Retinal pigment epithelial cell (primary cell): ENCODE results near the gene SAFB.

Source experiments
- DNase-seq: peaks from one replicate; pipeline ENCODE4 v3.0.0-alpha.2; 2010; ENCODE audit warnings: low read depth
- H3K4me3 ChIP-seq: 2 replicates; pipeline ENCODE4 v1.5.1; 2011; ENCODE audit warnings: mild to moderate bottlenecking, low read length, control low read depth, moderate library complexity
- TF ChIP-seq, protein P1 (sequence below): conservative IDR thresholded peaks from 2 replicates; pipeline ENCODE4 v1.5.1; 2011; ENCODE audit warnings: low read depth, low read length, control low read depth, inconsistent platforms

SAFB gene

DNA sequence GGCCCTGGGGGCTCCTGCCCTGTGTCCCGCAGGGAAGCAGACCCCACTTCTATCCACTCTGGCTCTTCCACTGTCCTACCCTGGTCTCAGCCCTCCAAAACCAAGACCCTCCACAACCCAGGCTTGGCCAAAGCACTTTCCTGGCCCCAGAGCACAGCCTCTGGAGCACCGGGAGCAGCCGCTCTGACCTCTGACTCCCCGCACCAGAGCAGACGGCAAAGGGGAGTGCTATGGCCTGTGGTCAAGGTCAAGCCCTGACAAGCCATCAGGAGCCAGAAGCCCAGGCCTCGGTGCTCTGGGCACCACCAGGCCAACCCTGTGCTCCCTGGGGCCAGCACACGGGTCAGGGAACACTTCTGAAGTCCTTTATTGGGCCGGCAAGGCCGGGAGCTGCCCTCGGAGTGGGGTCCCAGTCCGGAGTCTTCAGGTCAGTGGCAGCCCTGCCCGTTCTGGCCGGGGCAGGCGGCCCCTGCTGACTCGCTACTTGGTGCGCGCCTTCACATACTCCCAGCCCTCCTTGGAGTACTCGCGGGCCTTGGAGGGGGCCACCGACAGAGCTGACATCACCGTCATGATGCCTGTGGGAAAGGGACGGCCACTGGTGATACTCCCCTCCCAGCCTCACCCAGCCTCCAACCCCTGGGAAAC, 55.3 kb downstream of the SAFB start:
- TF ChIP-seq, protein P1, sequence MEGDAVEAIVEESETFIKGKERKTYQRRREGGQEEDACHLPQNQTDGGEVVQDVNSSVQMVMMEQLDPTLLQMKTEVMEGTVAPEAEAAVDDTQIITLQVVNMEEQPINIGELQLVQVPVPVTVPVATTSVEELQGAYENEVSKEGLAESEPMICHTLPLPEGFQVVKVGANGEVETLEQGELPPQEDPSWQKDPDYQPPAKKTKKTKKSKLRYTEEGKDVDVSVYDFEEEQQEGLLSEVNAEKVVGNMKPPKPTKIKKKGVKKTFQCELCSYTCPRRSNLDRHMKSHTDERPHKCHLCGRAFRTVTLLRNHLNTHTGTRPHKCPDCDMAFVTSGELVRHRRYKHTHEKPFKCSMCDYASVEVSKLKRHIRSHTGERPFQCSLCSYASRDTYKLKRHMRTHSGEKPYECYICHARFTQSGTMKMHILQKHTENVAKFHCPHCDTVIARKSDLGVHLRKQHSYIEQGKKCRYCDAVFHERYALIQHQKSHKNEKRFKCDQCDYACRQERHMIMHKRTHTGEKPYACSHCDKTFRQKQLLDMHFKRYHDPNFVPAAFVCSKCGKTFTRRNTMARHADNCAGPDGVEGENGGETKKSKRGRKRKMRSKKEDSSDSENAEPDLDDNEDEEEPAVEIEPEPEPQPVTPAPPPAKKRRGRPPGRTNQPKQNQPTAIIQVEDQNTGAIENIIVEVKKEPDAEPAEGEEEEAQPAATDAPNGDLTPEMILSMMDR = no peak
- no peak for DNase-seq
- no peak overlapping the region for H3K4me3 ChIP-seq

DNA sequence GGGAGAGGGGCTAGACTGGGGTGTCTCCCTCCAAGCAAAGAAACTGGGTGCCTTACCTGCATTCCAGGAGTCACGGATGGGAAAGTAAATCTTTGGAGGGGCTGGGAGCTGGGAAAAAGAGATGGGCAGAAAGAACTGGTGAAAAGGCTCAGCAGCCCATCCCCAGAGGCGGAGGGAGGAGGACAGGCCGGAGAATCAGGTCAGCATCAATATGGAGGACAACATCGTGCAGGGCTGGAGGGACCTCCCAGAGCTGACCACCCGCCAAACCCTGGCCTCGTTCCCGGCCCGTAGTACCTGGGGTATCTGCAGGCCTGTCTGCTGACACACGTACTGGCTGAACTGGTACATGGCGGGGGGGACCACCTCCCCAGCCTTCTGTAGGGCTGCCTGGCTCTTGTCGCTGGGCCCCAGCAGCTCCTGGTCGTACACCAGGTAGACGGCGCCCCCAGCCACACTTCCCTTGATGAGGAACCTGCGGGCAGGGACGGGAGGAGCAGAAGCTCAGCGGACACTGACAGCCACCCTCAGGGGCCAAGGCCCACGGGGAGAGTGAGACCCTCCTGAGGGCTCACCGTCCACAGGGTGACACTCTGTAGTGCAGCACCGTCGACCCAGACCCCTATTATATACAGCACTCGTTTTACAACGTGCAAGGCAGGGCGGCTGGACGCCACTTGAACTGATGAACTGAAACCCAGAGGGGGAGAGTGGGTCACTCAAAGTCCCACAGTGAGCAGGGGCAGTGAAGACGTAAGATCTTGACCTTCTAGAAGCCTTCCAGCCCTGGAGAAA, 56.6 kb downstream of the SAFB start:
- DNase-seq = no peak
- TF ChIP-seq, protein P1 = no peak
- H3K4me3 ChIP-seq = peak overlapping the region; percentile 97

- H3K4me3 ChIP-seq = peak overlapping the region; percentile 97
- TF ChIP-seq, protein P1 = no peak
- no peak for DNase-seq
These were observed 57.2 kb downstream of the SAFB start for GRCh38 chr19:5680084-5680436.

- TF ChIP-seq, protein P1 = no peak
- peak; percentile 93 for DNase-seq
- peak within 1 kb of the TSS; percentile 97 for H3K4me3 ChIP-seq
These were observed 57.8 kb downstream of the SAFB start, which contains the start of the genes HSD11B1L and MICOS13 for GRCh38 chr19:5680437-5681368. Gene HSD11B1L, plus strand, starts transcription at chr19:5681027. Its CDS starts 3,806 bp downstream, at chr19:5684833. Gene MICOS13, minus strand, starts transcription at chr19:5680516. Its CDS starts 30 bp downstream, at chr19:5680486.

DNA sequence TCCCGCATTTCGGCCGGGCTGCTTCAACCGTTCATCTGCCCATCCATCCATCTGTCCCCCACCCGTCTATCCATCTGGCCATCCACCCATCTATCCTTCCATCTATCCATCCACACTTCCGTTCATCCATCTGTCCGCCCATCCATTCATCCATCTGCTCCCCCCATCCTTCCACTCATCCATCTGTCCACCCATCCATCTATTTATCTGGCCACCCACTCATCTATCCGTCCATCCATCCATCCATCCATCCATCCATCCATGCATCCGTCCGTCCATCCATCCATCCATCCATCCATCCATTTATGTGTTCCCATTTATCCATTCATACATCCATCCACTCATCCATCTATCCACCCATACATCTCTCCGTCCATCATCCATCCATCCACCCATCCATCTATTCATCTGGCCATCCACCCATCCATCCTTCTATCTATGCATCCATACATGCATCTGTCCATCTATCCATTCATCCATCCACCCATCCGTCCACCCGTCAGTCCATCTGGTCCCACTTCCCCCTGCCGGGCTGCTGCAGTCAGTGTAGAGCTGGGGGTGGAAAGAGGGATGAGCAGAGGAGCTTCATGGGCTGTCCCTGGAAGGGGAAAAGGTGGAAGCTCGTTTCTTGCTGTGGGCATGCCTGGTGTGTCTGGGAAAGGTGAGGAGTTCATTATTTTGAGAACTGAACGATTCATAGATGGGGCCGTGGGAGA, 58.7 kb downstream of the SAFB start:
- H3K4me3 ChIP-seq = peak overlapping the region; percentile 97
- DNase-seq = no peak
- TF ChIP-seq, protein P1 = no peak

DNA sequence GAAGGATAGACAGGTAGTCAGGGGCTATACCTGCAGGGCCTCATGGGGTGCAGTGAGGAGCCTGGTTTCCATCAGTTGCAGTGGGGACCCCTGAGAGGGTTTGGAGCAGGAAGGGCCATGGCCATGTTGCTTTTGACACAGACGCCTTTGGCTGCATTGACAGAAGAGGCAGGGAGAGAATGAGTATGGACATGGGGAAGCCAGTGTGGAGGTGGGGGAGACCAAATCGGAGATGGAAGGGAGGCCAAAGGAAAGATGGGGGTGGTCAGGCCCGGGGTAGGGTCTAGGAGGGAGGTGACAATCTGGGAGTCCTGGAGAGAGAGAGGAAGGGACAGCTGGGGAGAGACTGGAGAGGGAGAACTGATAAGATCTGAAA, 59.2 kb downstream of the SAFB start:
- no peak for DNase-seq
- TF ChIP-seq, protein P1 = no peak
- H3K4me3 ChIP-seq = no peak overlapping the region
